ENCODE measurements around the gene SLC37A1.
A peak's percentile ranks its signal among the peaks of the same experiment; 100 is the strongest.

Gene SLC37A1

GRCh38 chr21:42525029-42525581, 11.5 kb downstream of the SLC37A1 start:
- DNase-seq (ENCODE audit: low read depth): peak; percentile 58
- peak overlapping the region; percentile 34 for H3K4me3 ChIP-seq (ENCODE audit: low read depth, low read length)
- no peak for TF ChIP-seq CTCF (IDR thresholded peaks at IDR 0.05; ENCODE audit: insufficient read depth, low read depth, low read length, missing control alignments)

- TF ChIP-seq CTCF (IDR thresholded peaks at IDR 0.05; ENCODE audit: insufficient read depth, low read depth, low read length, missing control alignments): no peak
- no peak for DNase-seq (ENCODE audit: low read depth)
- H3K4me3 ChIP-seq (ENCODE audit: low read depth, low read length): peak overlapping the region; percentile 34; the same call in 1 of the 2 replicates
Measured at GRCh38 chr21:42525676-42526378, 12.2 kb downstream of the SLC37A1 start.

- TF ChIP-seq CTCF (IDR thresholded peaks at IDR 0.05; ENCODE audit: insufficient read depth, low read depth, low read length, missing control alignments): no peak
- DNase-seq (ENCODE audit: low read depth): no peak
Measured at GRCh38 chr21:42526379-42526727, 12.7 kb downstream of the SLC37A1 start.

GRCh38 chr21:42527127-42527488, 13.5 kb downstream of the SLC37A1 start:
- DNase-seq (ENCODE audit: low read depth): peak; percentile 17
- H3K4me3 ChIP-seq (ENCODE audit: low read depth, low read length): peak overlapping the region; percentile 43
- no peak for TF ChIP-seq CTCF (IDR thresholded peaks at IDR 0.05; ENCODE audit: insufficient read depth, low read depth, low read length, missing control alignments)

More at GRCh38 chr21:42526379-42526727, 12.7 kb downstream of the SLC37A1 start:
- no peak overlapping the region for H3K4me3 ChIP-seq (ENCODE audit: low read depth, low read length)

- no peak for TF ChIP-seq CTCF (IDR thresholded peaks at IDR 0.05; ENCODE audit: insufficient read depth, low read depth, low read length, missing control alignments)
- peak overlapping the region; percentile 43 for H3K4me3 ChIP-seq (ENCODE audit: low read depth, low read length)
- DNase-seq (ENCODE audit: low read depth): peak; percentile 82
Measured at GRCh38 chr21:42527489-42528158, 14.0 kb downstream of the SLC37A1 start.

- TF ChIP-seq CTCF (IDR thresholded peaks at IDR 0.05; ENCODE audit: insufficient read depth, low read depth, low read length, missing control alignments): no peak
- DNase-seq (ENCODE audit: low read depth): no peak
- H3K4me3 ChIP-seq (ENCODE audit: low read depth, low read length): no peak overlapping the region
Measured at GRCh38 chr21:42530167-42530518, 16.5 kb downstream of the SLC37A1 start.

All from GM12865 (cell line).